Endothelial cell of umbilical vein (primary cell): ENCODE results near the gene DCDC2B. TPM values are rescaled to one million over a fixed set of nuclear protein-coding genes. Genes with fewer than 3 reads are reported as not detected.

Experiments used
- BruUV-seq: library from RNA; stranded (reverse); fragments of 400-500 nt; replicated peaks from 2 replicates; lab custom pipeline; 2021; lab: Mats Ljungman, UMichigan
- CTCF ChIA-PET: fragments of 300-600, 350-600 bp; sonication (Branson Sonifier 250); formaldehyde crosslinking; loops from one replicate; lab custom pipeline; 2021; ENCODE audit warnings: antibody characterized with exemption, inconsistent platforms; lab: Charles Lee
- POLR2A ChIA-PET: fragments of 300-600, 350-600 bp; sonication (Branson Sonifier 250); formaldehyde crosslinking; loops from one replicate; lab custom pipeline; 2021; ENCODE audit warnings: antibody characterized with exemption, inconsistent platforms; lab: Charles Lee
- DNase-seq: peaks from one replicate; pipeline ENCODE4 v3.0.0-alpha.2; 2011; ENCODE audit warnings: low read depth, low spot score
- FAIRE-seq: peaks from 2 replicates; lab custom pipeline; 2011; peaks lifted over from hg19 to GRCh38; lab: Jason Lieb, UNC
- H2AFZ ChIP-seq: 2 replicates; pipeline ENCODE4 v1.6.0; 2012; ENCODE audit warnings: low read depth, low read length, control low read depth, inconsistent platforms
- H3K27ac ChIP-seq: 2 replicates; pipeline ENCODE4 v1.5.1; 2011; ENCODE audit warnings: low read depth, mild to moderate bottlenecking, control low read depth, low read length, moderate library complexity; ENCODE audit not compliant: insufficient read depth
- H3K27me3 ChIP-seq, 2 experiments: 2 replicates each; pipeline versions ENCODE4 v1.6.0 to v1.6.1; 2011; ENCODE audit warnings: low read length in 2 of 2, mixed read lengths in 1 of 2; ENCODE audit not compliant: control insufficient read depth in 2 of 2, insufficient read depth in 2 of 2
- H3K36me3 ChIP-seq, 2 experiments: 2 replicates in 1 of 2; 3 replicates in 1 of 2; pipeline ENCODE4 v1.5.1; 2011; ENCODE audit warnings: low read length in 2 of 2, mild to moderate bottlenecking in 1 of 2, moderate library complexity in 1 of 2; ENCODE audit not compliant: control insufficient read depth in 2 of 2, insufficient read depth in 2 of 2; ENCODE audit errors: extremely low read depth in 1 of 2
- H3K4me1 ChIP-seq: 3 replicates; pipeline ENCODE4 v1.5.1; 2011; ENCODE audit warnings: mild to moderate bottlenecking, low read length; ENCODE audit not compliant: control insufficient read depth, insufficient read depth; ENCODE audit errors: extremely low read depth
- H3K4me2 ChIP-seq: 2 replicates; pipeline ENCODE4 v1.6.1; 2011; ENCODE audit warnings: low read length, control low read depth, mixed read lengths; ENCODE audit not compliant: insufficient read depth
- H3K4me3 ChIP-seq, 3 experiments: fragments of 200-600 bp in 1 of 3; sonication (generic), shearing (Covaris generic) in 1 of 3; replicated peaks in 1 of 3; 2 replicates each; pipeline ENCODE4 v1.5.1; 2011 to 2016; ENCODE audit warnings: control low read depth in 3 of 3, low read length in 3 of 3, mild to moderate bottlenecking in 2 of 3, inconsistent platforms in 1 of 3, low read depth in 1 of 3, moderate library complexity in 1 of 3; ENCODE audit not compliant: insufficient read depth in 1 of 3
- H3K79me2 ChIP-seq: 2 replicates; pipeline ENCODE4 v1.6.0; 2012; ENCODE audit warnings: low read length, inconsistent platforms; ENCODE audit not compliant: control insufficient read depth, insufficient read depth
- H3K9ac ChIP-seq: replicated peaks from 2 replicates; pipeline ENCODE3; 2011; ENCODE audit warnings: low read length, control low read depth; ENCODE audit not compliant: insufficient read depth; ENCODE audit errors: extremely low read depth
- H3K9me1 ChIP-seq: replicated peaks from 3 replicates; pipeline ENCODE4 v1.6.0; 2011; ENCODE audit warnings: mild to moderate bottlenecking, low read length; ENCODE audit not compliant: control insufficient read depth, insufficient read depth; ENCODE audit errors: extremely low read depth
- H3K9me3 ChIP-seq: replicated peaks from 2 replicates; pipeline ENCODE4 v1.5.1; 2012; ENCODE audit warnings: low read length, inconsistent platforms; ENCODE audit not compliant: control insufficient read depth, insufficient read depth
- H4K20me1 ChIP-seq: replicated peaks from 2 replicates; pipeline ENCODE3; 2011; ENCODE audit warnings: mild to moderate bottlenecking, low read length; ENCODE audit not compliant: control insufficient read depth, insufficient read depth; ENCODE audit errors: extremely low read depth
- CTCF ChIP-seq, 2 donors: IDR thresholded peaks; 1 replicate in 1 of 2; 2 replicates in 1 of 2; pipeline ENCODE4 v1.5.1; 2011; ENCODE audit warnings: low read length in 2 of 2, mild to moderate bottlenecking in 2 of 2, moderate library complexity in 2 of 2, control low read depth in 1 of 2, inconsistent platforms in 1 of 2, low read depth in 1 of 2; ENCODE audit not compliant: insufficient read depth in 1 of 2; ENCODE audit errors: extremely low read depth in 1 of 2
- EZH2 ChIP-seq: IDR thresholded peaks from 2 replicates; pipeline ENCODE4 v1.6.1; 2012; ENCODE audit warnings: borderline replicate concordance, low read depth, mild to moderate bottlenecking, moderate library complexity, low read length, inconsistent platforms; ENCODE audit not compliant: severe bottlenecking
- FOS ChIP-seq: IDR thresholded peaks from 2 replicates; pipeline ENCODE4 v1.6.1; 2011; ENCODE audit warnings: mild to moderate bottlenecking, low read length, moderate library complexity, borderline replicate concordance; ENCODE audit not compliant: insufficient read depth
- GATA2 ChIP-seq: IDR thresholded peaks from 2 replicates; pipeline ENCODE4 v1.7.0; 2011; ENCODE audit warnings: low read depth, mild to moderate bottlenecking, moderate library complexity, mixed read lengths, low read length; ENCODE audit not compliant: insufficient read length, insufficient read depth
- JUN ChIP-seq: IDR thresholded peaks from 2 replicates; pipeline ENCODE4 v1.6.1; 2011; ENCODE audit warnings: borderline replicate concordance, low read depth; ENCODE audit not compliant: insufficient read length, insufficient read depth
- MAX ChIP-seq: IDR thresholded peaks from 2 replicates; pipeline ENCODE4 v1.6.1; 2011; ENCODE audit not compliant: insufficient read depth, insufficient read length
- MYC ChIP-seq: IDR thresholded peaks from one replicate; pipeline ENCODE4 v1.6.1; 2011; ENCODE audit warnings: mild to moderate bottlenecking, low read depth, low read length
- POLR2A ChIP-seq: IDR thresholded peaks from 2 replicates; pipeline ENCODE4 v1.6.1; 2012; ENCODE audit warnings: low read depth, mild to moderate bottlenecking, control low read depth, low read length
- POLR2AphosphoS5 ChIP-seq: IDR thresholded peaks from 2 replicates; pipeline ENCODE4 v1.6.1; 2012; ENCODE audit warnings: low read depth, mild to moderate bottlenecking, control low read depth, low read length, moderate library complexity; ENCODE audit not compliant: insufficient read depth
- dilution Hi-C: fragments of 300-500 bp; cut with MboI; formaldehyde crosslinking; loops from one replicate; pipeline ENCODE4 v1.15.0; 2019; ENCODE audit warnings: low sequenced_read_pairs; ENCODE audit not compliant: extremely low pct_ligation_motif_present
- intact Hi-C: fragments of 100-400 bp; cut with micrococcal nuclease; formaldehyde crosslinking; loops from one replicate; pipeline ENCODE4 v1.10.0; 2022
- polyA plus RNA-seq, 4 experiments: library from polyadenylated mRNA; depleted of rRNA in 3 of 4; stranded (reverse) in 3 of 4; unstranded in 1 of 4; fragments of >200 nt; gene quantifications; 2 replicates each; pipeline versions ENCODE4 v1.2.1 to v1.2.3, GENCODE V29; 2011 to 2012; ENCODE audit warnings: missing spikeins in 1 of 4
- total RNA-seq: library from RNA; stranded (reverse); gene quantifications from 2 replicates; pipeline ENCODE4 v1.2.3, GENCODE V29; 2021

The DCDC2B gene
- total and polyA plus RNA-seq, 2 donors (not counting 3 experiments of a cell fraction or from before 2014, with no cell fraction given): not detected

- H3K4me1 ChIP-seq: peaks cover 22% of the 10 kb centered on the region
- peak overlapping the region; percentile 88 for H3K27ac ChIP-seq
- POLR2A ChIA-PET: interaction anchor here (0.6 to 2.5 kb wide), 4 partner anchors 71 to 166 kb away, joined by 3 to 9 read pairs (median 6); partner anchors contain the start of genes KHDRBS1, KPNA6, MARCKSL1 and TMEM39B
- TF ChIP-seq MYC: no peak
- no peak for TF ChIP-seq GATA2
- no peak for TF ChIP-seq FOS
- TF ChIP-seq MAX: no peak
- no peak for TF ChIP-seq POLR2AphosphoS5
- TF ChIP-seq POLR2A: no peak
- no peak for TF ChIP-seq CTCF (IDR thresholded peaks at IDR 0.05; ENCODE audit: extremely low read depth in 1 of 2, insufficient read depth in 1 of 2, low read depth in 1 of 2, low read length in 2 of 2)
- no peak for TF ChIP-seq JUN
- no peak for TF ChIP-seq EZH2
- intact Hi-C loops (loop anchor here (2.0 kb wide), 2 partner anchors 62 to 70 kb away; partner anchors contain the start of gene KPNA6), dilution Hi-C loops (no loop called here)
- no peaks in the 10 kb centered on the region for H4K20me1 ChIP-seq
- CTCF ChIA-PET: interaction anchor here (0.5 to 2.3 kb wide), 5 partner anchors 14 to 137 kb away, joined by 3 to 13 read pairs (median 3); partner anchors contain the start of gene KPNA6
- H3K9me1 ChIP-seq: no peaks in the 10 kb centered on the region
- H3K9ac ChIP-seq: peak overlapping the region; percentile 95
- peak overlapping the region in 2 of 3 experiments; percentile 53 to 90 for H3K4me3 ChIP-seq
- peaks cover 3 to 7% of the 10 kb centered on the region in 2 experiments for H3K36me3 ChIP-seq
- H2AFZ ChIP-seq: peak overlapping the region; percentile 83
- TSS peak; percentile 87 for BruUV-seq
- FAIRE-seq: no peak
- no peaks in the 10 kb centered on the region for H3K9me3 ChIP-seq
- H3K4me2 ChIP-seq: peak overlapping the region; percentile 57
- no peaks in the 10 kb centered on the region for H3K27me3 ChIP-seq
- H3K79me2 ChIP-seq: peaks cover 34% of the 10 kb centered on the region
- DNase-seq: no peak
Observed at GRCh38 chr1:32179193-32179442, 29.8 kb upstream of the DCDC2B start.
